Measurements from ENCODE around the gene WDR27.

WDR27 gene

DNA sequence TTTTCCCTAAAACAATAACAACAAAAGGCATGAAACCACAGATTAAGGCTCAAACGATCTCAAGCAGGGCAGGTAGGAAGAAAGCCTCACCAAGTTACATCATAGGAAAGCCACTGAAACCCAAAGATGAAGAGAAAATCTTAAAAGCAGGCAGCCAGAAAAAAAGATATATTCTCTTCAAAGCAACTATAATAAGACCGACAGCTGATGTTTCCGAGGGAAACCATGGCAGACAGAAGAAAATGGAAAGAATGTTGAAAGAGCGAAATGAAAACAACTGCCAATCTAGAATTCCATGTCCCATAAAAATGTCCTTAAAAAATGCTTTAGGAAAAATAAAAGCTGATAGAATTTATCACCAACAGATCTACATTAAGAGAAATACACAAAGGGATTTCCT, 286.6 kb downstream of the WDR27 start:
- TF ChIP-seq, protein P1, sequence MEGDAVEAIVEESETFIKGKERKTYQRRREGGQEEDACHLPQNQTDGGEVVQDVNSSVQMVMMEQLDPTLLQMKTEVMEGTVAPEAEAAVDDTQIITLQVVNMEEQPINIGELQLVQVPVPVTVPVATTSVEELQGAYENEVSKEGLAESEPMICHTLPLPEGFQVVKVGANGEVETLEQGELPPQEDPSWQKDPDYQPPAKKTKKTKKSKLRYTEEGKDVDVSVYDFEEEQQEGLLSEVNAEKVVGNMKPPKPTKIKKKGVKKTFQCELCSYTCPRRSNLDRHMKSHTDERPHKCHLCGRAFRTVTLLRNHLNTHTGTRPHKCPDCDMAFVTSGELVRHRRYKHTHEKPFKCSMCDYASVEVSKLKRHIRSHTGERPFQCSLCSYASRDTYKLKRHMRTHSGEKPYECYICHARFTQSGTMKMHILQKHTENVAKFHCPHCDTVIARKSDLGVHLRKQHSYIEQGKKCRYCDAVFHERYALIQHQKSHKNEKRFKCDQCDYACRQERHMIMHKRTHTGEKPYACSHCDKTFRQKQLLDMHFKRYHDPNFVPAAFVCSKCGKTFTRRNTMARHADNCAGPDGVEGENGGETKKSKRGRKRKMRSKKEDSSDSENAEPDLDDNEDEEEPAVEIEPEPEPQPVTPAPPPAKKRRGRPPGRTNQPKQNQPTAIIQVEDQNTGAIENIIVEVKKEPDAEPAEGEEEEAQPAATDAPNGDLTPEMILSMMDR (conservative IDR thresholded peaks at IDR 0.05), result no peak
- no peak overlapping the region for H3K27ac ChIP-seq

DNA sequence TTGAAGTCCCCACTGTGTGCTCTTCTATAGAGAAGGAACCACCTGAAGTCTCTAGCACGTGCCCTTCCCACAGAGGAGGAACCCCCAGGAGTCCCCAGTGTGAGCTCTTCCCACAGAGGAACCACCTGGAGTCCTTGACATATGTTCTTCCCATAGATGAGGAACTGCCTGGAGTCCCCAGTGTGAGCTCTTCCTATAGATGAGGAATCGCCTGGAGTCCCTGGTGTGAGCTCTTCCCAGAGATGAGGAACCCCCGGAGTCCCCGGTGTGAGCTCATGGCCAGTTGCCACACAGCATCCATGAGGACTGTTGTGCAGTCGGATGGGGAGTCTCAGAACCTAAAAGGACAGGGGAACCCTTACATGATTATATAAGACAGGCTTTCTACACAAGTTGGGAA, 290.1 kb downstream of the WDR27 start:
- TF ChIP-seq, protein P1 (conservative IDR thresholded peaks at IDR 0.05), result no peak
- no peak overlapping the region for H3K27ac ChIP-seq

DNA sequence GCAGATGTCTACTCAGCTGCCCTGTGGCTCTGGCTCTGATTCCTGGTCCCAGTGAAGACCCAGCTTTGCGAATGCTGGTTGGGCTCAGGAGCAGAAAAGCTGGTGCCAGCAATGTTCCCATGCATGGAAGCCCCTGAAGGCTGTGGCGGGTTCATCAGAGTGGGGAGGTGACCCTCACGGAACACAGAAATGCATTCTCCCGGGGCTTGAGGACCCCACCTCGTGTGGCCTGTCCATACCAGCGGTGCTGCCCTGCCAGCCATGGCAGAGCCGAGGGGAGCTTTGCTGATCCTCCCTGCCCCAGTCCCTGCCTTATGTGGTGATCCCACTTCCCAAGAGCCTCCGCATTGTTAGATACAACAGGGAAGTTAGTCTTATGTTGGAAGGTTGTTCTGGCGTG, 290.5 kb downstream of the WDR27 start:
- TF ChIP-seq, protein P1 (conservative IDR thresholded peaks at IDR 0.05), result no peak
- H3K27ac ChIP-seq, result no peak overlapping the region

DNA sequence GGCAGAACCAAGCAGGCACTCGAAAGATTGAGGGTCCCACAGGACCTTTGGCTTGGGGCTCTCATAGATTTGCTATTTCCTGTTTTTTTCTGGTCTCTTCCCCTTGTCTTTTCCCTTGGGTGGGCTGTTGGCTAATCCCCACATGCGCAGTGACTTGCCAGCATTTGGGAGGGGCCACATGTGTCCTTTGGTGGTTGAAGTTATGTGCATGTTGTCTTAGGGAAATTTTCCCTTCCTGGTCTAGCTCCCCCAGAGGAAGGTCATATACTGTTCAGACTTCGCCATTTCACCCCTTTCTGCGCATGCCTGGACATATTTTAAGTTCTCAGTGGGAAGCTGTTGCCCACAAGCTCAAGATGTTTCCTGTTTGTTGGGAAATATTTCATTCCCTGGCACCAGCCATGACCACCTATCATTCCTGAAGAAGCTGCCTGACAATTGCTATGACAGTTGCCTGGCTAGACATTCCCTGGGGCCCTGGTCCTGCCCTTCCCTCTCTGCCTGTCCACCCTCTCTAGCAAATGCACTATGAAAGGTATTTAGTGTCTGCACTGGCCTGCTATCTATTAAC, 292.0 kb downstream of the WDR27 start:
- TF ChIP-seq, protein P1 (conservative IDR thresholded peaks at IDR 0.05), result no peak
- no peak overlapping the region for H3K27ac ChIP-seq

DNA sequence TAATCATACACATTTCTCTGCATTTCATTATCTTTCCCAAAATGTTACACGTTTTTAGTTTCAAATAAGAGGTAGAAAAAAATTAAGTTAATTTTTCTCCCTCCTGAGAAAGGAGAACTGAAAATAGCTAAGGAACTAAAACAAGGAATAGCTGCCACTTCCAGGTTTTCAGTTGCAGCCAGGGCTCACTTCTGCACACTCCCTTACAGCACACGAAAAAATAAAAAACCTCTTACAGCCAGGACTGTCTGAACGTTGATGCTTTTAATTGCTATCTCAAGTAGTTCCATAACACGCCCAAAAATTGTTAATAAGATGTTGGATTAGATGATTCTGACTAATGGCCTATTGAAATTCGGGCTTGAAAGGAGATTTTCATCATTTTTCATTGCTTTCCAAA, 294.5 kb downstream of the WDR27 start:
- TF ChIP-seq, protein P1 (conservative IDR thresholded peaks at IDR 0.05), result no peak
- no peak overlapping the region for H3K27ac ChIP-seq
